ENCODE data around the gene PRG2.
"Not testable (repeated sequence)": the region's sequence is repeated elsewhere in the genome, so short reads cannot be mapped to it uniquely, and the experiment has no call there.

Gene PRG2

GRCh38 chr11:57363131-57364080 is 27.0 kb downstream of the PRG2 start:
- TF ChIP-seq CTCF (IDR thresholded peaks at IDR 0.05; ENCODE audit: extremely low read depth, insufficient read depth, missing control alignments), result no peak
- in situ Hi-C loops (cut with MboI; ENCODE audit: low pct_unique_long_range_greater_than_20kb, low sequenced_read_pairs, unreplicated experiment), result loop anchor here (25.0 kb wide), 2 partner anchors 149 to 274 kb away; partner anchors contain the start of genes SLC43A1 and YPEL4
- DNase-seq (ENCODE audit: low spot score), result no peak

DNA sequence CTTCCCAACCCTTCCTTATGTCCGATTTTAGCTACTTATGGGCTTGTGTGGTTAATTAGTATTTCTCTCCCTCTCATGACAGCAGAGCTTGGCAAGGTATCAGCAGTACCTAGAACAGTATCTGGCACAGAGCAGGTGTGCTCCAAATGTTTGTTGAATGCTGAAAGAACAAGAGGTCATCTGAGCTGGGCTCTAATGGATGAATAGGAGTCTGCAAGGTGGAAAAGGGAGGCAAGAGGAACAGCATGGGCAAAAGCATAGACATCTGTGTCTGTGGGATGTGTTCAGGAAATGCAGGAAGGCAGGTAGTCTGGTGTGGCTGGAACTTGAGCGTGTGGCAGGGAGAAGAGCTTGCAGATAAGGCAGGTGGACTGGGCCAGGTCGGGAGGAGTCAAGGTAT is 28.5 kb downstream of the PRG2 start:
- no peak for DNase-seq (ENCODE audit: low spot score)
- in situ Hi-C loops (cut with MboI; ENCODE audit: low pct_unique_long_range_greater_than_20kb, low sequenced_read_pairs, unreplicated experiment), result loop anchor here (25.0 kb wide), 2 partner anchors 150 to 275 kb away; partner anchors contain the start of genes SLC43A1 and YPEL4
- no peak for TF ChIP-seq CTCF (IDR thresholded peaks at IDR 0.05; ENCODE audit: extremely low read depth, insufficient read depth, missing control alignments)

GRCh38 chr11:57361420-57361819 is 29.0 kb downstream of the PRG2 start:
- in situ Hi-C loops (cut with MboI; ENCODE audit: low pct_unique_long_range_greater_than_20kb, low sequenced_read_pairs, unreplicated experiment), result loop anchor here (25.0 kb wide), 2 partner anchors 151 to 276 kb away; partner anchors contain the start of genes SLC43A1 and YPEL4
- not testable (repeated sequence) for DNase-seq (ENCODE audit: low spot score)

DNA sequence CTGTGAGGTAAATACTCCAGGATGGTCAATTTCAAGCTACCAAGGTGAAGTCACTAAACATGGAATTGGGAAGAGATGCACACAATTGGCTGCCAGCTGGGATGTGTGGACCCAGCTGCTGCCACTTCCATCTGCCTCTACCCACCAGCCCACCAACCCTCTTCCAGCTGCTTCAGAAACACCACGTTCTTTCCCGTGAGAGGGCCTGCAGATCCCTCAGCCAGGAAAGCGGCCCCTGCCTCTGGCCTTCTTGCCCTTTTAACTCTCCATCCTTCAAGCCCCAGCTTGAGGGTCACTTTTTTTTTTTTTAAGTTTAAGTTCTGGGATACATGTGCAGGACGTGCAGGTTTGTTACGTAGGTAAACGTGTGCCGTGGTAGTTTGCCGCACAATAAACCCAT is 29.5 kb downstream of the PRG2 start:
- no peak for DNase-seq (ENCODE audit: low spot score)
- in situ Hi-C loops (cut with MboI; ENCODE audit: low pct_unique_long_range_greater_than_20kb, low sequenced_read_pairs, unreplicated experiment), result loop anchor here (25.0 kb wide), 2 partner anchors 151 to 276 kb away; partner anchors contain the start of genes SLC43A1 and YPEL4
- TF ChIP-seq CTCF (IDR thresholded peaks at IDR 0.05; ENCODE audit: extremely low read depth, insufficient read depth, missing control alignments), result no peak

- DNase-seq (ENCODE audit: low spot score), result no peak
- TF ChIP-seq CTCF (IDR thresholded peaks at IDR 0.05; ENCODE audit: extremely low read depth, insufficient read depth, missing control alignments), result no peak
- in situ Hi-C loops (cut with MboI; ENCODE audit: low pct_unique_long_range_greater_than_20kb, low sequenced_read_pairs, unreplicated experiment), result loop anchor here (25.0 kb wide), 2 partner anchors 152 to 277 kb away; partner anchors contain the start of genes SLC43A1 and YPEL4
These were observed 30.4 kb downstream of the PRG2 start for GRCh38 chr11:57359896-57360690.

DNA sequence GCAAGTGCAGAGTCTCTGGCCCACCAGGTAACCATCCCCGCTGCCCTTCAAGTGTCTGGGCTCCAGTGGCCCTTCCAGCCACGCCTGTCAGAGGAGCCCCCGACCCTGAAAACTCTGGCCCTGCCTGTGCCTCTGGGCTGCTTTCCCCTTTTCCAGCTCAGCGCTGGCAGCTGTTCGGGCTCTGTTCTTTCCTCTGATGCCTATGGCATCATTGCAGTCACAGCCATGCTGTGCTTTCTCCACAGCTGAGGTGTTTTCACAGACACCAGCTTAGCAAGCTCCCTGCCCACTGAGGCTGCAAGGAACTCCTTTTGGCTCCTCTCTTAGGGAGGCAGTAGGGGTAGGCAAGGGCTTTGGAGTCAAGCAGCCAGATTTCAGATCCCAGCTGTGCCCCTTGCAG is 31.1 kb downstream of the PRG2 start:
- no peak for DNase-seq (ENCODE audit: low spot score)
- no peak for TF ChIP-seq CTCF (IDR thresholded peaks at IDR 0.05; ENCODE audit: extremely low read depth, insufficient read depth, missing control alignments)
- in situ Hi-C loops (cut with MboI; ENCODE audit: low pct_unique_long_range_greater_than_20kb, low sequenced_read_pairs, unreplicated experiment), result loop anchor here (25.0 kb wide), 2 partner anchors 153 to 278 kb away; partner anchors contain the start of genes SLC43A1 and YPEL4

Measured in GM13977 (cell line).